LNCAP (cell line): ENCODE data around the gene CCDC34.
A peak's percentile ranks its signal among the peaks of the same experiment; 100 is the strongest.

Source experiments
- CTCF ChIP-seq: fragments of 450-650 bp; IDR thresholded peaks from 2 replicates; pipeline ENCODE4 v1.5.1; 2017; ENCODE audit warnings: mild to moderate bottlenecking

CCDC34 gene

GRCh38 chr11:27307232-27307631, 55.8 kb downstream of the CCDC34 start:
- TF ChIP-seq CTCF, result no peak

GRCh38 chr11:27305751-27306150, 57.3 kb downstream of the CCDC34 start:
- TF ChIP-seq CTCF, result no peak

GRCh38 chr11:27304514-27304913, 58.5 kb downstream of the CCDC34 start:
- TF ChIP-seq CTCF, result no peak

- no peak for TF ChIP-seq CTCF
Observed at GRCh38 chr11:27303903-27304302, 59.1 kb downstream of the CCDC34 start.

GRCh38 chr11:27300974-27301373, 62.0 kb downstream of the CCDC34 start:
- TF ChIP-seq CTCF, result no peak

- TF ChIP-seq CTCF, result no peak
Observed at GRCh38 chr11:27297616-27298015, 65.4 kb downstream of the CCDC34 start.

GRCh38 chr11:27296497-27296896, 66.5 kb downstream of the CCDC34 start:
- TF ChIP-seq CTCF, result peak; percentile 82

- no peak for TF ChIP-seq CTCF
Observed at GRCh38 chr11:27295928-27296327, 67.1 kb downstream of the CCDC34 start.
